ENCODE results near the gene DMGDH. TPM values are rescaled to one million over a fixed set of nuclear protein-coding genes. Genes with fewer than 3 reads are reported as not detected.

The DMGDH gene
- total and polyA plus RNA-seq, 10 of the 15 experiments (the other 5 are each of a cell fraction or from before 2014, with no cell fraction given), result 0.22 to 1.5 (median 0.44) TPM; not detected in 3

GRCh38 chr5:79014631-79015030 is 54.8 kb downstream of the DMGDH start:
- ChIA-PET POLR2A (no interaction called here), RAD21 (ENCODE audit: unreplicated experiment) (no interaction called here), CTCF (interaction anchor here (0.8 to 2.3 kb wide), 3 partner anchors 10 to 115 kb away, joined by 3 to 21 read pairs (median 6); no protein-coding TSS in a partner anchor), SMC1A (ENCODE audit: uncharacterized antibody, unreplicated experiment) (interaction anchor here (1.9 kb wide), 1 partner anchor 10 kb away, joined by 9 read pairs; no protein-coding TSS in a partner anchor)
- H3K27me3 ChIP-seq (replicated peaks in 1 of 2; ENCODE audit: control insufficient read depth in 2 of 2, insufficient read depth in 2 of 2, low read length in 1 of 2), result no peaks in the 10 kb centered on the region; a peak in 1 of 4 replicates
- no peaks in the 10 kb centered on the region for H3K4me1 ChIP-seq (ENCODE audit: control insufficient read depth, insufficient read depth, low read length)
- FAIRE-seq, result no peak
- H2AFZ ChIP-seq (ENCODE audit: control insufficient read depth, low read depth, low read length), result no peak overlapping the region
- peaks cover 2% of the 10 kb centered on the region; the same call in 1 of the 3 replicates for H3K9me3 ChIP-seq (replicated peaks; ENCODE audit: control insufficient read depth, insufficient read depth, low read length)
- WGBS (ENCODE audit: insufficient coverage, insufficient replicate concordance, low lambda C conversion rate, missing lambda C conversion rate), result 28% methylated on average over 2 of the region's 2 CpGs
- H3K36me3 ChIP-seq (ENCODE audit: control insufficient read depth in 2 of 2, insufficient read depth in 2 of 2, low read length in 1 of 2), result no peaks in the 10 kb centered on the region
- no TSS peak for BruUV-seq (replicated peaks)
- H3K4me3 ChIP-seq, result no peak overlapping the region
- no peak overlapping the region for H3K4me2 ChIP-seq (ENCODE audit: control insufficient read depth, insufficient read depth)
- H4K20me1 ChIP-seq (ENCODE audit: control insufficient read depth, insufficient read depth), result no peaks in the 10 kb centered on the region
- no peak for ATAC-seq
- no peaks in the 10 kb centered on the region for H3K79me2 ChIP-seq (ENCODE audit: control insufficient read depth, insufficient read depth, low read length)
- intact Hi-C loops (cut with micrococcal nuclease; ENCODE audit: unreplicated experiment), result no loop called here
- no peak overlapping the region for H3K27ac ChIP-seq (ENCODE audit: control insufficient read depth, insufficient read depth)
- H3K9ac ChIP-seq (ENCODE audit: control insufficient read depth, insufficient read depth, low read length), result no peak overlapping the region
- no peak for DNase-seq (ENCODE audit: low read depth, low spot score)
- in situ Hi-C loops (cut with MboI), result no loop called here
- TF ChIP-seq ZNF274 (IDR thresholded peaks at IDR 0.05; ENCODE audit: insufficient read depth, insufficient read length), result no peak
- TF ChIP-seq HCFC1 (IDR thresholded peaks at IDR 0.05; ENCODE audit: low read length), result no peak
- no peak for TF ChIP-seq RELB (IDR thresholded peaks at IDR 0.05; ENCODE audit: low read depth)
- TF ChIP-seq POLR2AphosphoS5 (IDR thresholded peaks at IDR 0.05; ENCODE audit: low read length), result no peak
- no peak for TF ChIP-seq NRF1 (conservative IDR thresholded peaks at IDR 0.05; ENCODE audit: low read depth, low read length)
- no peak for TF ChIP-seq USF2 (IDR thresholded peaks at IDR 0.05; ENCODE audit: borderline replicate concordance, low read depth, low read length)
- no peak for TF ChIP-seq MAX (IDR thresholded peaks at IDR 0.05; ENCODE audit: low read depth, low read length)
- TF ChIP-seq BCL11A (IDR thresholded peaks at IDR 0.05; ENCODE audit: low read depth, low read length), result no peak
- TF ChIP-seq IRF4 (IDR thresholded peaks at IDR 0.05; ENCODE audit: low read depth, low read length), result no peak
- TF ChIP-seq E4F1 (IDR thresholded peaks at IDR 0.05; ENCODE audit: borderline replicate concordance, partially characterized antibody), result no peak
- no peak for TF ChIP-seq MYB (IDR thresholded peaks at IDR 0.05; ENCODE audit: borderline replicate concordance, low read depth, low read length)
- no peak for TF ChIP-seq SIX5 (IDR thresholded peaks at IDR 0.05; ENCODE audit: low read depth, low read length, severe bottlenecking)
- TF ChIP-seq CEBPZ (IDR thresholded peaks at IDR 0.05; ENCODE audit: low read depth, low read length), result no peak
- no peak for TF ChIP-seq NFXL1 (IDR thresholded peaks at IDR 0.05; ENCODE audit: borderline replicate concordance)

Data from GM12878 (cell line).